Measurements from ENCODE around the gene SLC25A10.

SLC25A10 gene

DNA sequence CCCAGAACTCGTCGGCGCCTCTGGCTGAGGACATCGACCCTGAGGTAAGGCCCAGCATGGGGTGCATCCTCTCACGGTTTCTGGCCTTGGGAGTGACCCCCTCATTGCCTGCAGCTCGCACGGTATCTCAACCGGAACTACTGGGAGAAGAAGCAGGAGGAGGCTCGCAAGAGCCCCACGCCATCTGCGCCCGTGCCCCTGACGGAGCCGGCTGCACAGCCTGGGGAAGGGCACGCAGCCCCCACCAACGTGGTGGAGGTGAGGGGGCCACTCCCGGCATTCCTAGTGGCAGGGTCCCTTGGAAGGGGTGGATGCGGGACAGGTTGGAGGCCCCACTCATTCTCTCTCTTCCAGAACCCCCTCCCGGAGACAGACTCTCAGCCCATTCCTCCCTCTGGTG is 17.3 kb upstream of the SLC25A10 start:
- no peaks in the 10 kb centered on the region for H3K27me3 Mint-ChIP-seq (ENCODE audit: low read depth)
- no peaks in the 10 kb centered on the region for H3K9me3 Mint-ChIP-seq
- no peaks in the 10 kb centered on the region for H3K4me1 Mint-ChIP-seq
- peaks cover 45% of the 10 kb centered on the region for H3K36me3 Mint-ChIP-seq (ENCODE audit: low read depth)
- no peak overlapping the region for H3K27ac Mint-ChIP-seq
- H3K4me3 Mint-ChIP-seq, result no peak overlapping the region
- TF ChIP-seq, protein P1, sequence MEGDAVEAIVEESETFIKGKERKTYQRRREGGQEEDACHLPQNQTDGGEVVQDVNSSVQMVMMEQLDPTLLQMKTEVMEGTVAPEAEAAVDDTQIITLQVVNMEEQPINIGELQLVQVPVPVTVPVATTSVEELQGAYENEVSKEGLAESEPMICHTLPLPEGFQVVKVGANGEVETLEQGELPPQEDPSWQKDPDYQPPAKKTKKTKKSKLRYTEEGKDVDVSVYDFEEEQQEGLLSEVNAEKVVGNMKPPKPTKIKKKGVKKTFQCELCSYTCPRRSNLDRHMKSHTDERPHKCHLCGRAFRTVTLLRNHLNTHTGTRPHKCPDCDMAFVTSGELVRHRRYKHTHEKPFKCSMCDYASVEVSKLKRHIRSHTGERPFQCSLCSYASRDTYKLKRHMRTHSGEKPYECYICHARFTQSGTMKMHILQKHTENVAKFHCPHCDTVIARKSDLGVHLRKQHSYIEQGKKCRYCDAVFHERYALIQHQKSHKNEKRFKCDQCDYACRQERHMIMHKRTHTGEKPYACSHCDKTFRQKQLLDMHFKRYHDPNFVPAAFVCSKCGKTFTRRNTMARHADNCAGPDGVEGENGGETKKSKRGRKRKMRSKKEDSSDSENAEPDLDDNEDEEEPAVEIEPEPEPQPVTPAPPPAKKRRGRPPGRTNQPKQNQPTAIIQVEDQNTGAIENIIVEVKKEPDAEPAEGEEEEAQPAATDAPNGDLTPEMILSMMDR (IDR thresholded peaks at IDR 0.05; ENCODE audit: unreplicated experiment in 3 of 3), result no peak

DNA sequence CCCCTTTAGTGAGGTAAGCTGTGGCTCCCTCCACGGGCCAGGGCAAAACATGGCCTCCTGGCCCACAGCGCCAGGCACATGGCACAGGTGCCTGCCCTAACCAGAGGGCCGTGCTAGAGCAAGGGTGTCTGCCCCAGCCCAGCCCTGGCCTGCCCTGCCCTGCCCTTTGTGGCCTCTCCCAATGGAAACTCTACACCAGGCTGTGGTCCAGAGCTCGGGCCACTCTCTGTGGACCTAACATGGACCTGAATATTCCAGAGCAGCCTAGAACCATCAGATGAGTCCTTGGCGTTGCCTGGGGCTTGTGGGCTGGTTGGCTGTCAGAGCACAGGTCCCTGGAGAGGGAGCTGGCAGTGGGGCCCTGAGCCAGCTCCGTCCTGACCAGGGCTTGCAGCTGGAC is 16.9 kb upstream of the SLC25A10 start:
- Mint-ChIP-seq H3K36me3 (ENCODE audit: low read depth) (peaks cover 41% of the 10 kb centered on the region), H3K27me3 (ENCODE audit: low read depth) (no peaks in the 10 kb centered on the region), H3K4me1 (no peaks in the 10 kb centered on the region), H3K4me3 (no peak overlapping the region), H3K9me3 (no peaks in the 10 kb centered on the region), H3K27ac (no peak overlapping the region)
- TF ChIP-seq, protein P1 (IDR thresholded peaks at IDR 0.05; ENCODE audit: unreplicated experiment in 3 of 3), result no peak

DNA sequence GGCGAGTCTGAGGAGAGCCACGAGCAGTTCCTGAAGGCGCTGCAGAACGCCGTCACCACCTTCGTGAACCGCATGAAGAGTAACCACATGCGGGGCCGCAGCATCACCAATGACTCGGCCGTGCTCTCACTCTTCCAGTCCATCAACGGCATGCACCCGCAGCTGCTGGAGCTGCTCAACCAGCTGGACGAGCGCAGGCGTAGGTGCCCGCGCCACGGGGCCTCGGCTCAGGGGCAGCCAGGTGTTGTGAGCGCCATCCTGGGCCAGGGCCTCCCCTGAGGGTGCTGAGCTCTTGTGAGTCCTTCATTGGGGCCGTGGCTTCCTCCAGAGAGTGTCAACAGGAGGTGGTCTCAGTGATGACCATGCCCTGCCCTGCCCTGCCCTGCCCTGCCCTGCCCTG is 16.3 kb upstream of the SLC25A10 start:
- H3K4me3 Mint-ChIP-seq, result no peak overlapping the region
- H3K4me1 Mint-ChIP-seq, result peaks cover under 1% of the 10 kb centered on the region
- no peaks in the 10 kb centered on the region for H3K27me3 Mint-ChIP-seq (ENCODE audit: low read depth)
- H3K27ac Mint-ChIP-seq, result no peak overlapping the region
- no peaks in the 10 kb centered on the region for H3K9me3 Mint-ChIP-seq
- TF ChIP-seq, protein P1 (IDR thresholded peaks at IDR 0.05; ENCODE audit: unreplicated experiment in 3 of 3), result no peak
- H3K36me3 Mint-ChIP-seq (ENCODE audit: low read depth), result peaks cover 44% of the 10 kb centered on the region

DNA sequence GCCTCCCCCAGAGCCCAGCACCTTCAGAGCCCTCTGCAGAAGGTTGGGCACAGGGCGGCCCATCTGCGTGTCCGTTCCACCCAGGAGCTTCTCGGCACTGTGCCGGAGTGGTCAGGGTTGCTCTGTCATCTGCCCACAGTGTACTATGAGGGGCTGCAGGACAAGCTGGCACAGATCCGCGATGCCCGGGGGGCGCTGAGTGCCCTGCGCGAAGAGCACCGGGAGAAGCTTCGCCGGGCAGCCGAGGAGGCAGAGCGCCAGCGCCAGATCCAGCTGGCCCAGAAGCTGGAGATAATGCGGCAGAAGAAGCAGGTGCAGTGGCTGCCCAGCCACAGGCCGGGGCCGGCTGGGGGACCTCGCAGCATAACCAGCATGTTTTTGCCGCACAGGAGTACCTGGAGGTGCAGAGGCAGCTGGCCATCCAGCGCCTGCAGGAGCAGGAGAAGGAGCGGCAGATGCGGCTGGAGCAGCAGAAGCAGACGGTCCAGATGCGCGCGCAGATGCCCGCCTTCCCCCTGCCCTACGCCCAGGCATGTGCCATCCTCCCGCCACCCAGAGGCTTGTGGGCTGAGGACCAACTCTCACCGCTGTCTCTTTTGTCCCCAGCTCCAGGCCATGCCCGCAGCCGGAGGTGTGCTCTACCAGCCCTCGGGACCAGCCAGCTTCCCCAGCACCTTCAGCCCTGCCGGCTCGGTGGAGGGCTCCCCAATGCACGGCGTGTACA is 15.7 kb upstream of the SLC25A10 start:
- peaks cover 4% of the 10 kb centered on the region for H3K4me1 Mint-ChIP-seq
- H3K9me3 Mint-ChIP-seq, result no peaks in the 10 kb centered on the region
- no peak overlapping the region for H3K4me3 Mint-ChIP-seq
- H3K27ac Mint-ChIP-seq, result no peak overlapping the region
- TF ChIP-seq, protein P1 (IDR thresholded peaks at IDR 0.05; ENCODE audit: unreplicated experiment in 3 of 3), result no peak
- H3K27me3 Mint-ChIP-seq (ENCODE audit: low read depth), result no peaks in the 10 kb centered on the region
- H3K36me3 Mint-ChIP-seq (ENCODE audit: low read depth), result peaks cover 42% of the 10 kb centered on the region

DNA sequence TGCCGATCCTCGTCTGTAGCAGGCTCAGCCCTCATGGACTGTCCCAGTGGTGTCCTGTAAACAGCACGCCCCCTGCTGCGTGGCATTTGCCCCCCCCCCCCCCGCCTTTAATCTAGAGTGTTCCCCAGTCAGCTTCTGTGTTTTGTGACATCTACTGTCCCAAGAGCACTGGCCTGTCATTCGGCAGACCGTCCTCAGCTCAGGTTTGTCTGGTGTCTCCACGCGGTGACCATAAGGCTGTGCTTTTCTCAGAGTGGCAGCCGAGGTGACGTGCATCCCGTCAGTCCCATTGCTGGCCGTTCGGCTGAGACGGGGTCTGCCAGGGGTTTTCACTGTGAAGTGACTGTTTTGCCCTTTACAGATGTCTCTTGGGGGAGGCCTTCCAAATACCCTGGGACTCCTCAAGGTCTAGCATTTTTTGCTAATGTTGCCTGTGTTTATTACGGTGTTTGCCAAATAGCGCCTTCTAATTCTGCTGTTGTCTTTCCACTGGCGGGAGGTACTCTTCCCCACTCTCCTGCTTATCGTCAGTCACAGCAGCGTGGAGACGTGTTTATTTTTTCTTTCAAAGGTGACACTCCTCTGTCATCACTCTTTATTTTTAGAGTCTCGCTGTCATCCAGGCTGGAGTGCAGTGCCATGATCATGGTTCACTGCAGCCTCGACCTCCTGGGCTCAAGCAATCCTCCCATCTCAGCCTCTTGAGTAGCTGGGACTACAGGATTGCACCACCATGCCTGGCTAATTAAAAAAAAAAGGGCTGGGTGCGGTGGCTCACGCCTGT is 14.6 kb upstream of the SLC25A10 start:
- no peak overlapping the region for H3K27ac Mint-ChIP-seq
- H3K27me3 Mint-ChIP-seq (ENCODE audit: low read depth), result no peaks in the 10 kb centered on the region
- H3K4me1 Mint-ChIP-seq, result peaks cover 4% of the 10 kb centered on the region
- peaks cover 34% of the 10 kb centered on the region for H3K36me3 Mint-ChIP-seq (ENCODE audit: low read depth)
- TF ChIP-seq, protein P1 (IDR thresholded peaks at IDR 0.05; ENCODE audit: unreplicated experiment in 3 of 3), result no peak
- H3K4me3 Mint-ChIP-seq, result no peak overlapping the region
- no peaks in the 10 kb centered on the region for H3K9me3 Mint-ChIP-seq

Data from nephron (organoid).